ENCODE results near the gene SELL. TPM values are rescaled to one million over a fixed set of nuclear protein-coding genes. Genes with fewer than 3 reads are reported as not detected.

Gene SELL
- total and polyA plus RNA-seq, 2 of the 4 experiments (the other 2 are of a cell fraction): not detected

DNA sequence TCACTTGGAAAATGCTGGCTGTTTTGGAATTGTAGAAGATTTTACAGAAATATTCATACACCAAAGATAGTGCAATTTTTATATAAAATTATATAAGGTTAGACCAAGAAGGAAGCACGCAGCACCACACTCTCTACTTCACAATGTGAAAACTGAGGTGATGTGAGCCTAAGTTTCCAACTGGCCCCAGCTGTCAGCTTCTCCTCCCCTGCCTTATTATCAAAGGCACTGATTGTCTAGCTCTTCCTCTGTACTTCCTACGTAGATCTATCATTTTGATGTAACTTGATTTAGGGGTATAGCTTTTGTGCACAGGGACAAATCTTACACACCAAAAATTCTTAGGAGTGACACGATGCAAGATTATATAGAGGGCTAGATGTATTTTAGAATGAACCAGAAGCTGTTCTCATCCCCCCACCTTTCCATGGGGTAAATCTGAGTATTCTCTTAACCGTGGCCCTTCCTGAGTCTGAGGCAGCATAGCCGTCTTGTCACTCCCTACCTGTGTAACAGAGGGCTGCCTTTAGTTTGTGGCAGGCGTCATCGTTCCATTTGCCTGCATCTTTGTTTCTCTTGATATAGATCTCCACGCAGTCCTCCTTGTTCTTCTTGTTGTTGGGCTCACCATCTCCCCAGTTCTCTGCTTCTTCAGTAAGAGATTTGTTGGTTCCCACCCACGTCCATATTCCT, 3.4 kb downstream of the SELL start:
- Histone ChIP-seq H3K4ac (ENCODE audit: low read depth, low read length) (no peak overlapping the region), H3K9me1 (ENCODE audit: insufficient read depth, low read length) (no peaks in the 10 kb centered on the region), H3K9ac (ENCODE audit: low read depth, low read length) (no peak overlapping the region), H2AFZ (replicated peaks; ENCODE audit: low read length, poor library complexity) (no peak overlapping the region), H4K91ac (ENCODE audit: insufficient read depth, low read depth, low read length) (no peak overlapping the region), H3K79me1 (ENCODE audit: low read depth in 1 of 2, low read length in 2 of 2) (no peaks in the 10 kb centered on the region), H4K20me1 (ENCODE audit: insufficient read depth, low read length) (no peaks in the 10 kb centered on the region), H3K27me3 (ENCODE audit: control insufficient read depth, insufficient read depth, low read length) (no peaks in the 10 kb centered on the region; the same call in 1 of the 2 replicates), H2BK20ac (ENCODE audit: low read depth, low read length) (no peak overlapping the region), H3K4me1 (ENCODE audit: control insufficient read depth, insufficient read depth, low read length) (no peaks in the 10 kb centered on the region), H3K23ac (ENCODE audit: low read depth, low read length) (no peak overlapping the region), H3K4me2 (ENCODE audit: low read depth, low read length) (no peak overlapping the region), H3K36me3 (ENCODE audit: control insufficient read depth, insufficient read depth, low read length) (no peaks in the 10 kb centered on the region), H3K27ac (ENCODE audit: insufficient read depth, low read length) (no peak overlapping the region), H3K18ac (ENCODE audit: low read depth, low read length) (no peak overlapping the region), H4K8ac (ENCODE audit: low read depth in 2 of 2, low read length in 2 of 2) (no peak overlapping the region), H3K56ac (ENCODE audit: extremely low read depth, insufficient read depth, low read length) (no peak overlapping the region), H2AK5ac (ENCODE audit: low read depth, low read length) (no peak overlapping the region), H2BK120ac (ENCODE audit: low read depth, low read length) (no peak overlapping the region), H2BK5ac (ENCODE audit: low read depth, low read length, poor library complexity, severe bottlenecking) (no peak overlapping the region), H3K4me3 (ENCODE audit: insufficient read depth, low read depth, low read length) (no peak overlapping the region), H4K5ac (ENCODE audit: low read depth, low read length) (no peak overlapping the region), H2AK9ac (replicated peaks; ENCODE audit: low read depth, low read length, poor library complexity) (no peak overlapping the region), H2BK15ac (ENCODE audit: low read depth, low read length) (no peak overlapping the region), H3K14ac (replicated peaks; ENCODE audit: low read depth, low read length) (no peak overlapping the region), H3K9me3 (ENCODE audit: control insufficient read depth, insufficient read depth, low read length) (no peaks in the 10 kb centered on the region)
- ChIA-PET CTCF (no interaction called here), POLR2A (ENCODE audit: unreplicated experiment) (no interaction called here)
- 100% methylated on average over 2 of the region's 9 CpGs; no CpG with 5 or more reads in 1 of the 2 experiments for WGBS, 2 experiments (ENCODE audit: extremely low coverage in 2 of 2, insufficient read length in 1 of 2)
- DNase-seq (no peak), ATAC-seq (ENCODE audit: low read depth) (no peak)
- intact Hi-C loops (cut with micrococcal nuclease) (no loop called here), dilution Hi-C loops (cut with HindIII; ENCODE audit: low sequenced_read_pairs, unreplicated experiment) (no loop called here), in situ Hi-C loops (cut with MboI; ENCODE audit: low sequenced_read_pairs) (no loop called here)
- no TSS peak for BruUV-seq (replicated peaks)
- TF ChIP-seq, protein P1, sequence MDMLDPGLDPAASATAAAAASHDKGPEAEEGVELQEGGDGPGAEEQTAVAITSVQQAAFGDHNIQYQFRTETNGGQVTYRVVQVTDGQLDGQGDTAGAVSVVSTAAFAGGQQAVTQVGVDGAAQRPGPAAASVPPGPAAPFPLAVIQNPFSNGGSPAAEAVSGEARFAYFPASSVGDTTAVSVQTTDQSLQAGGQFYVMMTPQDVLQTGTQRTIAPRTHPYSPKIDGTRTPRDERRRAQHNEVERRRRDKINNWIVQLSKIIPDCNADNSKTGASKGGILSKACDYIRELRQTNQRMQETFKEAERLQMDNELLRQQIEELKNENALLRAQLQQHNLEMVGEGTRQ (IDR thresholded peaks at IDR 0.05; ENCODE audit: low read depth, low read length): no peak
- TF ChIP-seq FOS (IDR thresholded peaks at IDR 0.05; ENCODE audit: low read depth, low read length) (no peak), NFE2L2 (IDR thresholded peaks at IDR 0.05; ENCODE audit: low read depth, low read length) (no peak), SMC3 (IDR thresholded peaks at IDR 0.05; ENCODE audit: low read depth, low read length) (no peak), MXI1 (IDR thresholded peaks at IDR 0.05; ENCODE audit: borderline replicate concordance, low read depth, low read length) (no peak), BHLHE40 (IDR thresholded peaks at IDR 0.05; ENCODE audit: low read depth, low read length) (no peak), MAFK (IDR thresholded peaks at IDR 0.05; ENCODE audit: low read depth, low read length) (no peak), POLR2A (IDR thresholded peaks at IDR 0.05; ENCODE audit: low read depth, low read length) (no peak), CEBPB (IDR thresholded peaks at IDR 0.05; ENCODE audit: low read depth, low read length) (no peak), RCOR1 (IDR thresholded peaks at IDR 0.05; ENCODE audit: insufficient replicate concordance, low read length) (no peak)
- TF ChIP-seq, protein P2, sequence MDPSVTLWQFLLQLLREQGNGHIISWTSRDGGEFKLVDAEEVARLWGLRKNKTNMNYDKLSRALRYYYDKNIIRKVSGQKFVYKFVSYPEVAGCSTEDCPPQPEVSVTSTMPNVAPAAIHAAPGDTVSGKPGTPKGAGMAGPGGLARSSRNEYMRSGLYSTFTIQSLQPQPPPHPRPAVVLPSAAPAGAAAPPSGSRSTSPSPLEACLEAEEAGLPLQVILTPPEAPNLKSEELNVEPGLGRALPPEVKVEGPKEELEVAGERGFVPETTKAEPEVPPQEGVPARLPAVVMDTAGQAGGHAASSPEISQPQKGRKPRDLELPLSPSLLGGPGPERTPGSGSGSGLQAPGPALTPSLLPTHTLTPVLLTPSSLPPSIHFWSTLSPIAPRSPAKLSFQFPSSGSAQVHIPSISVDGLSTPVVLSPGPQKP (IDR thresholded peaks at IDR 0.05; ENCODE audit: borderline replicate concordance, low read depth, low read length): no peak
- TF ChIP-seq, protein P3, sequence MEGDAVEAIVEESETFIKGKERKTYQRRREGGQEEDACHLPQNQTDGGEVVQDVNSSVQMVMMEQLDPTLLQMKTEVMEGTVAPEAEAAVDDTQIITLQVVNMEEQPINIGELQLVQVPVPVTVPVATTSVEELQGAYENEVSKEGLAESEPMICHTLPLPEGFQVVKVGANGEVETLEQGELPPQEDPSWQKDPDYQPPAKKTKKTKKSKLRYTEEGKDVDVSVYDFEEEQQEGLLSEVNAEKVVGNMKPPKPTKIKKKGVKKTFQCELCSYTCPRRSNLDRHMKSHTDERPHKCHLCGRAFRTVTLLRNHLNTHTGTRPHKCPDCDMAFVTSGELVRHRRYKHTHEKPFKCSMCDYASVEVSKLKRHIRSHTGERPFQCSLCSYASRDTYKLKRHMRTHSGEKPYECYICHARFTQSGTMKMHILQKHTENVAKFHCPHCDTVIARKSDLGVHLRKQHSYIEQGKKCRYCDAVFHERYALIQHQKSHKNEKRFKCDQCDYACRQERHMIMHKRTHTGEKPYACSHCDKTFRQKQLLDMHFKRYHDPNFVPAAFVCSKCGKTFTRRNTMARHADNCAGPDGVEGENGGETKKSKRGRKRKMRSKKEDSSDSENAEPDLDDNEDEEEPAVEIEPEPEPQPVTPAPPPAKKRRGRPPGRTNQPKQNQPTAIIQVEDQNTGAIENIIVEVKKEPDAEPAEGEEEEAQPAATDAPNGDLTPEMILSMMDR (conservative IDR thresholded peaks at IDR 0.05; ENCODE audit: low read depth, low read length): no peak

Measured in IMR-90 (cell line).